DOHH2 (cell line): Measurements from ENCODE around the gene MGLL.

Experiments used
- EZH2phosphoT487 ChIP-seq: fragments of 200-600 bp; sonication (generic); IDR thresholded peaks from 2 replicates; pipeline ENCODE4 v1.6.1; 2017; ENCODE audit warnings: borderline replicate concordance, mild to moderate bottlenecking, antibody characterized with exemption, low read length, moderate library complexity, mixed read lengths
- TF ChIP-seq, protein P1 (sequence below): fragments of 200-600 bp; sonication (generic); IDR thresholded peaks from one replicate; pipeline ENCODE4 v1.5.1; 2014; ENCODE audit warnings: antibody characterized with exemption, mild to moderate bottlenecking, low read depth, low read length; ENCODE audit not compliant: poor library complexity, severe bottlenecking

DNA sequence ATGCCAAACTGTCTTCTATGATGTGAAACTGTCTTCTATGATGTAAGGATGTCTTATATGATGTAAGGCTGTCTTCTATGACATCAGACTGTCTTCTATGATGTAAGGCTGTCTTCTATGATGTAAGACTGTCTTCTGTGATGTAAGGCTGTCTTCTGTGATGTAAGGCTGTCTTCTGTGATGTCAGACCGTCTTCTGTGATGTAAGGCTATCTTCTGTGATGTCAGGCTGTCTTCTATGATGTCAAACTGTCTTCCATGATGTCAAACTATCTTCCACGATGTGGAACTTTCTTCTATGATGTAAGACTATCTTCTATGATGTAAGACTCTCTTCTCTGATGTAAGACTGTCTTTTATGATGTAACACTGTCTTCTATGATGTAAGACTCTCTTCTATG is 27.9 kb downstream of the MGLL start:
- TF ChIP-seq, protein P1, sequence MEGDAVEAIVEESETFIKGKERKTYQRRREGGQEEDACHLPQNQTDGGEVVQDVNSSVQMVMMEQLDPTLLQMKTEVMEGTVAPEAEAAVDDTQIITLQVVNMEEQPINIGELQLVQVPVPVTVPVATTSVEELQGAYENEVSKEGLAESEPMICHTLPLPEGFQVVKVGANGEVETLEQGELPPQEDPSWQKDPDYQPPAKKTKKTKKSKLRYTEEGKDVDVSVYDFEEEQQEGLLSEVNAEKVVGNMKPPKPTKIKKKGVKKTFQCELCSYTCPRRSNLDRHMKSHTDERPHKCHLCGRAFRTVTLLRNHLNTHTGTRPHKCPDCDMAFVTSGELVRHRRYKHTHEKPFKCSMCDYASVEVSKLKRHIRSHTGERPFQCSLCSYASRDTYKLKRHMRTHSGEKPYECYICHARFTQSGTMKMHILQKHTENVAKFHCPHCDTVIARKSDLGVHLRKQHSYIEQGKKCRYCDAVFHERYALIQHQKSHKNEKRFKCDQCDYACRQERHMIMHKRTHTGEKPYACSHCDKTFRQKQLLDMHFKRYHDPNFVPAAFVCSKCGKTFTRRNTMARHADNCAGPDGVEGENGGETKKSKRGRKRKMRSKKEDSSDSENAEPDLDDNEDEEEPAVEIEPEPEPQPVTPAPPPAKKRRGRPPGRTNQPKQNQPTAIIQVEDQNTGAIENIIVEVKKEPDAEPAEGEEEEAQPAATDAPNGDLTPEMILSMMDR: no peak
- TF ChIP-seq EZH2phosphoT487: no peak
